ENCODE measurements around the gene KCNT1.

KCNT1 gene

DNA sequence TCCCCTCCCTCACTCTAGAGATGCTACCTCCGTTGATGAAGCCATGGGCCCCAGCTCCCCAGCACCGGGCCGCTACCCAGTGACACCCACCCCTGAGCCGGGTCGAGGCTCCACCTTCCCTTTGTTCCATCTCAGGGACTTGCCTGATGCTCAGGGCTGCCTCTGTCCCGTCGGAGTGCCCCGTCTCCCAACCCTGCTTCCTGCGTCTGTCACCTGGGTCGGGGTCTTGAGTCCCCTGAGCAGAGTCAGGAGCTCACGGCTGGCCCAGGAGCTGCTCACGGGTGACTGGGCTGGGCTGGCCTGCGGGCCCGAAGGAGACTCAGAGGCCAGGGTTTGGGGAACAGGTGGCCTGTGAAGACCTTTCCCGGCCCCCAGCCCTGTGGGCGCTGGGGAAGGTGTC, 85.3 kb downstream of the KCNT1 start:
- no peak for DNase-seq

GRCh38 chr9:135787776-135788575, 86.0 kb downstream of the KCNT1 start:
- DNase-seq, result no peak

GRCh38 chr9:135788576-135789300, 86.8 kb downstream of the KCNT1 start:
- no peak for DNase-seq

- DNase-seq, result no peak
Observed at GRCh38 chr9:135789838-135790291, 87.9 kb downstream of the KCNT1 start.

DNA sequence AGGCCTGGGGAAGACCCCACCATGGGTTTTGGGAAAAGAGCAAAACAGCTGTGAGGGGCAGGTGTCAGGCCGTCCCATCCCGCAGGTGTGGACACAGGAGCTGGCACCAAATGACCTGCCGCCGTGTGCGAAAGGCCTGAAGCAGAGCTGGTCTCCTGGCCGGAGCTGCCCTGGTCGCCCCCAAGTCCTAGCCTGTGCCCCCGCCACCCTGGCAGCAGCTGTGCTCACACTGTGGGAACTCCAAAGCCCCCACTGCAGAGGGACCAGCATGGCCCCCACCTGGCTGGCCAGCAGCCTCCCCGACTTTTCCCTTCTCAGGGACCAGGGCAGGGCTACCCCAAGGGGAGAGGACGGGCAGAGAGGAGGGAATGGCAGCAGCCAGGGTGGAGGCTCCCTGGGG, 88.4 kb downstream of the KCNT1 start:
- DNase-seq, result no peak

DNA sequence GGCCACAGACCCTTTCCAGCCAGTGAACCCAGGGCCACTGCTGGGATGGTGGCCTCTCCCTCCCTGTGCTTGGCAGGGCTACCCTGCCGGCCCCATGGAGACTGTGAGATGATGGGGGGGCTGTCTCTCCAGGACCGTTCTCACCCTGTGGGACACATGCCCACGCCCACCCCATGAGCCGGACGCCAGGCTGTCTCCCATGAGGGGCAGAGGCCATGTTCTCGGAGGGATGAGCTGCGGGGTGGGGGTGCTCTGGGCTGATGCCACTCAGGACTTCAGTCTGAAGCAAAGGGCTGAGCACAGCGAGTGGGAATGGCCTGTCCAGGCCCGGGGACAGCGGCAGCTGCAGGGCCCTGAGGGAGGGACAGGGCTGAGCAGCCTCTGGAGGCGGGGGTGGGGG, 88.9 kb downstream of the KCNT1 start:
- no peak for DNase-seq

- no peak for DNase-seq
Observed at GRCh38 chr9:135791431-135792267, 89.7 kb downstream of the KCNT1 start.

- DNase-seq, result no peak
Observed at GRCh38 chr9:135792268-135793128, 90.5 kb downstream of the KCNT1 start.

GRCh38 chr9:135793221-135794056, 91.5 kb downstream of the KCNT1 start:
- no peak for DNase-seq

DNA sequence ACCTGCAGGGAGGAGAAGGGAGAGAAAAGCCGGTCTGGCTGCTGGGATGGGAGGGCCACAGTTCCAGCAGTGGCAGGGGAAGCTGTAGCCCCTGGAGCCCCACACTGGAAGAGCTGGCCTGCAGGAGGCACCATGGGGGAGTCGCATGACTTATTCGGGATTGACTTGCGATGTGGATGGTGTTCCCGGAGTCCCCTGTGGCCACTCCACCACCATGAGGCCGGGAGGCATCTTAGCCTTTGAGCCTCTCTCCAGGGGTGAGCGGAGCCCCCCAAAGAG, 92.0 kb downstream of the KCNT1 start:
- no peak for DNase-seq

- no peak for DNase-seq
Observed at GRCh38 chr9:135794361-135794885, 92.4 kb downstream of the KCNT1 start.

DNA sequence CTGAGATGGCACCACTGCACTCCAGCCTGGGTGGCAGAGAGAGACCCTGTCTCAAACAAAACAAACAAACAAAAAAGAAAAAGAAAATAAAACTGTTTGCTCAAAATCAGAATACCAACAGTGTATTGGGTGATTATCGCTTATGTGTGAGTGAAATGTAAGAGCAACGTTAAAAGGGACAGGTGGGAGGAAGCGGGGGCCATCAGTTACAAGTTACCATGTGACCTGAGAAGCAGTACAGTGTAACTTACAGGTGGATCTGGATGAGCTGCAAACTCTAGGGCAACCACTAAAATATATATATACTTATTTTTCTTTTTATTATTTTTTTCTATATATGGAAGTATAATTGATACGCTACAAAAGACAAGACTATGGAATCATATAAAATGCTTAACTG, 93.4 kb downstream of the KCNT1 start:
- no peak for DNase-seq

- DNase-seq, result no peak
Observed at GRCh38 chr9:135796784-135797485, 95.0 kb downstream of the KCNT1 start.

DNA sequence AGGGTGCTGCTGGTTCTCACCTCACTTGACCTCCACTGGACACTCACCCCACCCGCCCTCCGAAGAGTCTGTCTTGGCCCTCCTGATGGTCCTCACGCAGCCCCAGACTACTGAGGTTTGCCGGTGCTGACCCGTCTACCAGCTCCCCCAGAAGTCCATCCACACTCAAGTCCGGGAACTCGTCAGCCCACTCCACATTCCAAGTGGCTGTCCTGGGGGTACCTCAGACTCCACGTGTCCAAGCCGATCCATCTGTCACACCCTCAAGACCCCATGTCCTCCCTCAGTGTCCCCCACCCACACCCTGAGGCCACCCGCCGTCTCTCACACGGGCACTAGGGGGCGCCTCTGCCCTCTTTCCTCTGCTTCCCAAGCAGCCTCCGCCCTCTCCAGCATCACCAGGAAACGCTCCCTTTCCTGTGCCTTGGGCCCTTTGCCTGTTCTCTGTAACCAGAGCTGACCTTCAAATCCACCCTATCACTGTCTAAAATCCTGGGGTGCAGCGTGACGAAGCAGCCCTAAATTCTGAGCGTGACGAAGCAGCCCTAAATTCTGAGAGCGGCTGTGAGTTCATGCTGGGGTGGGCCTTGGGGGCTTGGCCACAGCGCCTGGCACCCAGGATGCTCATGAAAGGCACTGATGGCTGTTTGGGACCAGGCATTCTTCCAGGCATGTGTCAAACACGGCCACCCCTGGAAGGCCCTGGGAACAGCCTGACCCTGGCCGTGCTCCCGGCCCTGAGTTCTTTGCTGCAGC, 95.7 kb downstream of the KCNT1 start:
- no peak for DNase-seq

- DNase-seq, result no peak
Observed at GRCh38 chr9:135798263-135798585, 96.2 kb downstream of the KCNT1 start.

DNA sequence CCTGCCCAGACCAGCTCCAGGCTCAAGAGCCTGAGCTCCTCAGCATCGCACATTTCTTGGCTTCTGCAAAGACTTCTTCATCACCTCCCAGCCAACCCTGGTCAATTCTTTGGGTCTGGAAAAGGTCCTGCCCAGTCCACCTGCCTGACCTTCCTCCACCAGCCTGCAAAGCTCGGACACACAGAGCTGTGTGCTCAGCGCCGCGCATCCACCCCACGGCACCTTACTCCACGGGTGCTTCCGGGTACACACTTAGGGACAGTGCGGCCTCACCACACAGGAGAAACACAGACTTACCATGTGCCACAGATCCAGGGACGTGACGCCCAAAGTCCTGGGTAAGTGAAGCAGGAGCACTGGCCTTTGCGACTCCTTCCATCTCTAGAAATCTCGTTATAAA, 97.3 kb downstream of the KCNT1 start:
- DNase-seq, result no peak

GRCh38 chr9:135801070-135801469, 99.1 kb downstream of the KCNT1 start:
- no peak for DNase-seq

GRCh38 chr9:135802876-135803419, 101.0 kb downstream of the KCNT1 start:
- no peak for DNase-seq

DNA sequence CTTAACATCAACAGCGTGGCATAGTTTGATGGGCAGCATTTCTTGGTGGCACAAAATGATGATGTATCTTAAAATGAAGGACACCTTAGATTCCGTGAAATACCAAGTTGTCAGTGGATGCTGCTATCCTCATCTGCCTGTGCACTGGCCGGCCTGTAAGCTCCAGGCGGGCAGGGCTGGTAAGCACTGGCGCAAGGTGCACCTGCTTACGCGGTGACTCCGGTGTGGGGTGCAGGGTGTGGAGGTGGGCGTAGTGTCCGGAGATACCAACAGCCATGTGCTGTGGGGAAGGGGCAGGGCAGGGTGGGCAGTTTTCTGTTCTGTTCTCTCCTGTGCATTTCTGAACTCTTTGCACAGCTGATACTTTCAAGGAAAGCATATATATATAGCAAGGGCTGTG, 101.5 kb downstream of the KCNT1 start:
- no peak for DNase-seq

All from GDM1 (cell line).